ENCODE results near the gene AP5M1. TPM values are rescaled to one million over a fixed set of nuclear protein-coding genes. Genes with fewer than 3 reads are reported as not detected.

The AP5M1 gene
- total and polyA plus RNA-seq, 4 donors, result 34.8 to 45.6 (median 40.1) TPM

DNA sequence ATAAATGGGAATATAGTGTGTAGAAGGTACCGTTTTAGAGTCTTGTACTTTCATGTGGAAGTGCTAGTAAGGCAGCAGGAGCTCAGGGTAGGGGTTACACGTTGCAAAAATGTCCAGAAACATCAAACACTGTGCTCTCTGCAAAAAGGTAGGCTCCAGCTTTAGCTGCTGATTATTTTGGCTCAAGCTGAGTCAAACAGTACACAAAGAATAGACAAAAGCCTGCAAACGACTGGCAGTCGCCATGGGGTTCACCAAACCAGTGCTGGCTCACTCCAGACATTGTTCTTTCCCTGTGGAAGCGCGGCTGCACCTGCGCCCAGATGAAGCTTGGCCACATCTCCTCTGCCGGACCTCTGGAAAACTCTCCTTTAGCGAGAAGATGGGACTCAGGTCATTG, 76.3 kb downstream of the AP5M1 start:
- Histone ChIP-seq H3K27ac (ENCODE audit: low read depth, low read length) (no peak overlapping the region), H3K4me3 (ENCODE audit: low read depth, low read length) (no peak overlapping the region), H3K9me3 (ENCODE audit: control insufficient read depth, insufficient read depth, low read length) (no peaks in the 10 kb centered on the region), H3K36me3 (ENCODE audit: control insufficient read depth, insufficient read depth, low read length) (no peaks in the 10 kb centered on the region), H3K4me1 (ENCODE audit: control insufficient read depth, insufficient read depth, low read length) (no peaks in the 10 kb centered on the region), H3K27me3 (ENCODE audit: control insufficient read depth, insufficient read depth, low read length) (no peaks in the 10 kb centered on the region)
- 60% methylated on average over 7 of the region's 9 CpGs for WGBS (ENCODE audit: insufficient coverage)
- peak in 2 of 6 donors; percentile 5 to 24 for DNase-seq (ENCODE audit: low read depth in 4 of 6, low spot score in 6 of 6)

DNA sequence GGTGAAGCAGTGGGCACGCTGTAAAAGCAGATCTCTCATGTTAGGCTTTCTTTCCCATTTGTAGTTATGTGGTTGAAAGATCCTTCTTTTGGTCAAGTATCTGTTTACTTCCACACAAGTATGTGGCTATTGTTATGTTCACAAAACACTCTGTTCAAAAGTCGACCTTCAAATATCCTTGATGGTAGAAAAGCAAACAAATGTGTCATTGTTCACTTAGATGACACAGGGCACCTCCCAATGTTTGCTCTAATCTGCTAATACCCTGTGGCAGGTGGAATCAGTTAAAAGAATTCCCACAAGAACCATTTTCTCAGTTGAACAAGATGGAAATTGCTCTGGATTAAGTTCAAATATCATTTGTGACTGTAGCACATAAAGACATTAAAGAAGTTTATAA, 78.0 kb downstream of the AP5M1 start:
- WGBS (ENCODE audit: insufficient coverage), result no CpG with 5 or more reads among the region's 2 CpGs
- no peak overlapping the region for H3K4me3 ChIP-seq (ENCODE audit: low read depth, low read length)

More for the DNA sequence above, 78.0 kb downstream of the AP5M1 start:
- no peak for DNase-seq (ENCODE audit: low read depth in 4 of 6, low spot score in 6 of 6)
- Histone ChIP-seq H3K9me3 (ENCODE audit: control insufficient read depth, insufficient read depth, low read length) (no peaks in the 10 kb centered on the region), H3K27me3 (ENCODE audit: control insufficient read depth, insufficient read depth, low read length) (no peaks in the 10 kb centered on the region), H3K36me3 (ENCODE audit: control insufficient read depth, insufficient read depth, low read length) (no peaks in the 10 kb centered on the region), H3K4me1 (ENCODE audit: control insufficient read depth, insufficient read depth, low read length) (no peaks in the 10 kb centered on the region), H3K27ac (ENCODE audit: low read depth, low read length) (no peak overlapping the region)

Other genes starting within 250 kb of the AP5M1 start
- gene EXOC5, start 66 bp upstream of the AP5M1 start, total RNA-seq, result 10 to 100 TPM; 67.2 to 83.4 TPM
- gene EXOC5, start 66 bp upstream of the AP5M1 start, polyA plus RNA-seq (ENCODE audit: insufficient read length in 2 of 2), result 10 to 100 TPM; 58.1 to 88.6 TPM
- gene NAA30, start 121.6 kb downstream of the AP5M1 start, total RNA-seq, result 10 to 100 TPM; 19.2 to 48.3 TPM
- 10 to 100 TPM; 25.5 to 38.4 TPM for gene NAA30, start 121.6 kb downstream of the AP5M1 start, polyA plus RNA-seq (ENCODE audit: insufficient read length in 2 of 2)
- 10 to 100 TPM in 1 of 2 donors, 1 to 10 TPM in 1; 2.1 to 11.3 TPM for gene CCDC198, start 224.9 kb downstream of the AP5M1 start, total RNA-seq
- 10 to 100 TPM in 1 of 2 donors, 1 to 10 TPM in 1; 6.7 to 12.1 TPM for gene CCDC198, start 224.9 kb downstream of the AP5M1 start, polyA plus RNA-seq (ENCODE audit: insufficient read length in 2 of 2)